Fibroblast of lung (primary cell): ENCODE measurements around the gene TCHHL1. TPM values are rescaled to one million over a fixed set of nuclear protein-coding genes. Genes with fewer than 3 reads are reported as not detected.

Experiments used
- DNase-seq, 2 donors: peaks; one replicate each; pipeline versions ENCODE4 v3.0.0 to v3.0.0-alpha.2; 2010; ENCODE audit warnings: low read depth in 2 of 2
- H2AFZ ChIP-seq: 2 replicates; pipeline ENCODE4 v1.5.1; 2012; ENCODE audit warnings: low read length, control low read depth, inconsistent platforms
- H3K27ac ChIP-seq: 2 replicates; pipeline ENCODE4 v1.5.1; 2011; ENCODE audit warnings: low read length, control low read depth; ENCODE audit not compliant: insufficient read depth
- H3K27me3 ChIP-seq: 2 replicates; pipeline ENCODE4 v1.5.1; 2011; ENCODE audit warnings: mild to moderate bottlenecking, low read length; ENCODE audit not compliant: control insufficient read depth, insufficient read depth
- H3K36me3 ChIP-seq: 2 replicates; pipeline ENCODE4 v1.5.1; 2011; ENCODE audit warnings: low read length; ENCODE audit not compliant: control insufficient read depth, insufficient read depth
- H3K4me1 ChIP-seq: 2 replicates; pipeline ENCODE4 v1.5.1; 2011; ENCODE audit warnings: low read length; ENCODE audit not compliant: control insufficient read depth, insufficient read depth; ENCODE audit errors: extremely low read depth
- H3K4me2 ChIP-seq: 2 replicates; pipeline ENCODE4 v1.5.1; 2011; ENCODE audit warnings: low read length, control low read depth; ENCODE audit not compliant: insufficient read depth; ENCODE audit errors: extremely low read depth
- H3K4me3 ChIP-seq, 4 experiments: fragments of 200-600 bp in 1 of 4; sonication (generic) in 1 of 4; replicated peaks in 1 of 4; 2 replicates each; pipeline ENCODE4 v1.5.1; 2011 to 2016; ENCODE audit warnings: low read length in 4 of 4, low read depth in 3 of 4, mild to moderate bottlenecking in 3 of 4, control low read depth in 2 of 4, inconsistent platforms in 1 of 4, mixed read lengths in 1 of 4; ENCODE audit not compliant: insufficient read depth in 1 of 4; ENCODE audit errors: control extremely low read depth in 1 of 4
- H3K79me2 ChIP-seq: 2 replicates; pipeline ENCODE4 v1.5.1; 2012; ENCODE audit warnings: mild to moderate bottlenecking, low read length, inconsistent platforms; ENCODE audit not compliant: control insufficient read depth, insufficient read depth
- H3K9ac ChIP-seq: 2 replicates; pipeline ENCODE4 v1.5.1; 2011; ENCODE audit warnings: mild to moderate bottlenecking, low read length, control low read depth; ENCODE audit not compliant: insufficient read depth
- H3K9me3 ChIP-seq: 2 replicates; pipeline ENCODE4 v1.5.1; 2012; ENCODE audit warnings: low read depth, low read length; ENCODE audit not compliant: control insufficient read depth, insufficient read depth
- H4K20me1 ChIP-seq: 2 replicates; pipeline ENCODE4 v1.5.1; 2011; ENCODE audit warnings: low read length; ENCODE audit not compliant: control insufficient read depth, insufficient read depth; ENCODE audit errors: extremely low read depth
- EZH2 ChIP-seq: IDR thresholded peaks from 2 replicates; pipeline ENCODE4 v1.5.1; 2012; ENCODE audit warnings: low read length, control low read depth, mild to moderate bottlenecking; ENCODE audit errors: missing control alignments
- polyA plus RNA-seq, 2 donors: library from polyadenylated mRNA; depleted of rRNA in 1 of 2; stranded (reverse) in 1 of 2; unstranded in 1 of 2; fragments of >200 nt; gene quantifications; 2 replicates each; pipeline ENCODE4 v1.2.1, GENCODE V29; 2011 to 2012; ENCODE audit warnings: missing spikeins in 1 of 2
- total RNA-seq: library from RNA; depleted of rRNA; stranded (reverse); fragments of >200 nt; gene quantifications from 2 replicates; pipeline ENCODE4 v1.2.1, GENCODE V29; 2014
- TF ChIP-seq, protein P1 (sequence below), 2 donors: IDR thresholded peaks in 1 of 2; conservative IDR thresholded peaks in 1 of 2; 1 replicate in 1 of 2; 2 replicates in 1 of 2; pipeline ENCODE4 v1.5.1; 2011 to 2012; ENCODE audit warnings: low read length in 2 of 2, control low read depth in 1 of 2, inconsistent platforms in 1 of 2, low read depth in 1 of 2, mild to moderate bottlenecking in 1 of 2

TCHHL1 gene
- total and polyA plus RNA-seq, 2 donors (not counting 1 experiment from before 2014, with no cell fraction given) = not detected

DNA sequence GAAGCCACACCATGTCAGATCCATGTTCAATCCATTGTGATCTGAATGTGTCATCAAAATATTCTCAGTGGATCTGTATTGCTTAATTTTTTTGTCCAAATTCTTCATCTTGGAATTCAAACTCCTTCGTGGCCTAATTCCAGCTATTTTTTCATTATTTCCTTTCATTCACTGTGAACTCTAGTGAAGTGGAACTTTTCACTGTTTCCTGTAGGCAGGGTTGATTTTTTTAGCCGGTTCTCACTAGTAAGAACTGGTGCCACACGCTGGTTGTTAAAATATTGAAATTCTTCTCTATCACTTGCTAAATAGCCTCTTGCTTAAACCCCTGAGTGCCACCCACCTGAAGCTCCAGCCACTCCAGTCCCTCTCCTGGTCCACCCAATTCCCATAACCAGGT lies 44.5 kb downstream of the TCHHL1 start:
- no peak for DNase-seq
- H3K27ac ChIP-seq = no peak overlapping the region
- no peak overlapping the region for H3K4me2 ChIP-seq
- no peaks in the 10 kb centered on the region for H3K9me3 ChIP-seq
- no peaks in the 10 kb centered on the region for H3K36me3 ChIP-seq
- no peak overlapping the region for H3K4me3 ChIP-seq
- no peak overlapping the region for H3K9ac ChIP-seq
- TF ChIP-seq EZH2 = no peak
- TF ChIP-seq, protein P1, sequence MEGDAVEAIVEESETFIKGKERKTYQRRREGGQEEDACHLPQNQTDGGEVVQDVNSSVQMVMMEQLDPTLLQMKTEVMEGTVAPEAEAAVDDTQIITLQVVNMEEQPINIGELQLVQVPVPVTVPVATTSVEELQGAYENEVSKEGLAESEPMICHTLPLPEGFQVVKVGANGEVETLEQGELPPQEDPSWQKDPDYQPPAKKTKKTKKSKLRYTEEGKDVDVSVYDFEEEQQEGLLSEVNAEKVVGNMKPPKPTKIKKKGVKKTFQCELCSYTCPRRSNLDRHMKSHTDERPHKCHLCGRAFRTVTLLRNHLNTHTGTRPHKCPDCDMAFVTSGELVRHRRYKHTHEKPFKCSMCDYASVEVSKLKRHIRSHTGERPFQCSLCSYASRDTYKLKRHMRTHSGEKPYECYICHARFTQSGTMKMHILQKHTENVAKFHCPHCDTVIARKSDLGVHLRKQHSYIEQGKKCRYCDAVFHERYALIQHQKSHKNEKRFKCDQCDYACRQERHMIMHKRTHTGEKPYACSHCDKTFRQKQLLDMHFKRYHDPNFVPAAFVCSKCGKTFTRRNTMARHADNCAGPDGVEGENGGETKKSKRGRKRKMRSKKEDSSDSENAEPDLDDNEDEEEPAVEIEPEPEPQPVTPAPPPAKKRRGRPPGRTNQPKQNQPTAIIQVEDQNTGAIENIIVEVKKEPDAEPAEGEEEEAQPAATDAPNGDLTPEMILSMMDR (conservative IDR thresholded peaks at IDR 0.05 in 1 of 2, IDR thresholded peaks at IDR 0.05 in 1 of 2; ENCODE audit: low read depth in 1 of 2, low read length in 2 of 2) = no peak
- no peak overlapping the region for H2AFZ ChIP-seq
- H4K20me1 ChIP-seq = no peaks in the 10 kb centered on the region
- H3K4me1 ChIP-seq = peaks cover 13% of the 10 kb centered on the region
- peaks cover 16% of the 10 kb centered on the region for H3K27me3 ChIP-seq
- H3K79me2 ChIP-seq = no peaks in the 10 kb centered on the region

DNA sequence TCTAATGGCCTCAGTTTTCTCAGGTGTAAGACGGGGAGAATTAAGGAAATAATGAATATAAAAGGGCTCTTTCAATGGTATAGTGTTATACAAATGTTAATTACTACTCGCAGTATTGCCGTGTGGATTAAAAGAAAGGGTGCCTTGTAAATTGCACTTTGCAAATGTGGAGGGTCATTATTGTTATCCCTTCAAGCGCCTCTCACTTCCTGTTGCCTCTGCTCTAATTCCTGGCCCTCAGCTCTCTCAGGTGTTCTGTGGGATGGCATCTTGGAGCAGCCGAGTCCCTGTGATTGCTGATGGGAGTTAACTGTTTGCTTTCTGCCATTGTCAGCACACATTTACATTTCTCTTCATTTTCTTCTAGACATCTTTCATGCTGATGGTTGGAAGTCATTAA lies 45.0 kb downstream of the TCHHL1 start:
- Histone ChIP-seq H3K4me1 (peaks cover 13% of the 10 kb centered on the region), H3K27ac (no peak overlapping the region)
- no peak for TF ChIP-seq EZH2
- TF ChIP-seq, protein P1 (conservative IDR thresholded peaks at IDR 0.05 in 1 of 2, IDR thresholded peaks at IDR 0.05 in 1 of 2; ENCODE audit: low read depth in 1 of 2, low read length in 2 of 2) = no peak

DNA sequence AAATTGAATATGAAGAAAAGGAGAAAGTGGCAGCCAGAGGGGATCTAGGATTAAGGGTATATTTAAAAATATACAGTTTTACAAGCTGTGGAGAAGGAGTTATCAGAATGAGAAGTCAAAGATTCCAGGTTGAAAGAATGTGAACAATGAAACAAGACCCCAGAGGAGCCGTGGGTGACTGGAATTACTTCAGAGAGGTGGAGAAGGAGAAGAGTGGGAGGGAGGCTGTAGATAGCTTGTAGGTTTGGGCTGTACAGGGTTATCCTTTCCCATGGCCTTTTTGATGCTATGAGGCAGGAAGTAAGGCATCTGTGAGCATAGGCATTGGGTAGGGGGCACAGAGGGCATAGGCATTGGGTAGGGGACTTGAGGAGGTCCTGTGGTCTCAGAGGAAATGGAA lies 46.8 kb downstream of the TCHHL1 start:
- Histone ChIP-seq H4K20me1 (no peaks in the 10 kb centered on the region), H2AFZ (no peak overlapping the region), H3K79me2 (no peaks in the 10 kb centered on the region), H3K27ac (no peak overlapping the region), H3K4me2 (no peak overlapping the region), H3K9me3 (no peaks in the 10 kb centered on the region), H3K27me3 (peaks cover 16% of the 10 kb centered on the region), H3K4me3 (no peak overlapping the region), H3K4me1 (peaks cover under 1% of the 10 kb centered on the region), H3K9ac (no peak overlapping the region), H3K36me3 (no peaks in the 10 kb centered on the region)
- DNase-seq = no peak
- TF ChIP-seq EZH2 = no peak
- TF ChIP-seq, protein P1 (conservative IDR thresholded peaks at IDR 0.05 in 1 of 2, IDR thresholded peaks at IDR 0.05 in 1 of 2; ENCODE audit: low read depth in 1 of 2, low read length in 2 of 2) = no peak

More for the DNA sequence above, 45.0 kb downstream of the TCHHL1 start:
- no peaks in the 10 kb centered on the region for H3K36me3 ChIP-seq
- H3K4me3 ChIP-seq = no peak overlapping the region
- no peaks in the 10 kb centered on the region for H4K20me1 ChIP-seq
- no peak overlapping the region for H2AFZ ChIP-seq
- H3K79me2 ChIP-seq = no peaks in the 10 kb centered on the region
- no peaks in the 10 kb centered on the region for H3K9me3 ChIP-seq
- H3K27me3 ChIP-seq = peaks cover 16% of the 10 kb centered on the region
- no peak overlapping the region for H3K4me2 ChIP-seq
- DNase-seq = no peak
- no peak overlapping the region for H3K9ac ChIP-seq
